H1 (cell line): Measurements from ENCODE around the gene CRYGD. TPM values are rescaled to one million over a fixed set of nuclear protein-coding genes. Genes with fewer than 3 reads are reported as not detected.
A peak's percentile ranks its signal among the peaks of the same experiment; 100 is the strongest.

ENCODE experiments used
- CTCF ChIA-PET: fragments of 300-600 bp; sonication (Branson Sonifier 250); formaldehyde crosslinking; loops from one replicate; lab custom pipeline; 2021; ENCODE audit not compliant: partially characterized antibody; lab: Charles Lee
- POLR2A ChIA-PET: fragments of 300-600 bp; sonication (Branson Sonifier 250); formaldehyde crosslinking; loops from one replicate; lab custom pipeline; 2021; ENCODE audit warnings: inconsistent platforms; ENCODE audit not compliant: partially characterized antibody; lab: Charles Lee
- DNase-seq, 2 experiments: peaks; one replicate each; pipeline versions ENCODE4 v3.0.0 to v3.0.0-alpha.2; 2010 to 2022; ENCODE audit warnings: low spot score in 2 of 2, low read depth in 1 of 2, mixed read lengths in 1 of 2
- FAIRE-seq: peaks from 2 replicates; lab custom pipeline; 2011; peaks lifted over from hg19 to GRCh38; lab: Jason Lieb, UNC
- H2AFZ ChIP-seq: 2 replicates; pipeline ENCODE4 v1.8.1; 2012; ENCODE audit warnings: low read length, inconsistent platforms
- H2AK5ac ChIP-seq: 2 replicates; pipeline ENCODE4 v1.6.1; 2013; ENCODE audit warnings: low read depth, low read length
- H2BK120ac ChIP-seq: replicated peaks from 2 replicates; pipeline ENCODE3; 2013; ENCODE audit warnings: low read depth, low read length, inconsistent platforms
- H2BK12ac ChIP-seq: 2 replicates; pipeline ENCODE4 v1.6.1; 2013; ENCODE audit warnings: low read depth, low read length
- H2BK15ac ChIP-seq: 2 replicates; pipeline ENCODE4 v1.6.1; 2013; ENCODE audit warnings: low read length
- H2BK20ac ChIP-seq: 2 replicates; pipeline ENCODE4 v1.6.1; 2013; ENCODE audit warnings: low read length
- H2BK5ac ChIP-seq: 2 replicates; pipeline ENCODE4 v1.6.1; 2013; ENCODE audit warnings: low read depth, low read length
- H3K14ac ChIP-seq: 2 replicates; pipeline ENCODE4 v1.6.1; 2013; ENCODE audit warnings: inconsistent platforms; ENCODE audit not compliant: insufficient read length
- H3K18ac ChIP-seq: 2 replicates; pipeline ENCODE4 v1.6.1; 2013; ENCODE audit warnings: low read length; ENCODE audit errors: extremely low read depth
- H3K23ac ChIP-seq: 2 replicates; pipeline ENCODE4 v1.6.1; 2013; ENCODE audit warnings: inconsistent platforms; ENCODE audit not compliant: insufficient read length
- H3K23me2 ChIP-seq: 2 replicates; pipeline ENCODE4 v1.6.1; 2013; ENCODE audit warnings: low read depth, low read length
- H3K27ac ChIP-seq: 2 replicates; pipeline ENCODE4 v1.6.1; 2011; ENCODE audit warnings: low read depth, low read length, inconsistent platforms
- H3K27me3 ChIP-seq, 4 experiments: replicated peaks in 1 of 4; 1 replicate in 1 of 4; 2 replicates in 3 of 4; pipeline versions ENCODE4 v1.6.1 to v1.8.1; 2011 to 2013; ENCODE audit warnings: low read length in 3 of 4, mild to moderate bottlenecking in 3 of 4, inconsistent platforms in 2 of 4, mixed read lengths in 2 of 4, moderate library complexity in 1 of 4; ENCODE audit not compliant: control insufficient read depth in 3 of 4, insufficient read depth in 3 of 4; ENCODE audit errors: extremely low read depth in 1 of 4
- H3K36me3 ChIP-seq, 4 experiments: 2 replicates each; pipeline versions ENCODE4 v1.6.1 to v1.8.1; 2011 to 2013; ENCODE audit warnings: mild to moderate bottlenecking in 4 of 4, low read length in 3 of 4, moderate library complexity in 2 of 4, control low read depth in 1 of 4, inconsistent platforms in 1 of 4; ENCODE audit not compliant: insufficient read depth in 4 of 4, control insufficient read depth in 2 of 4
- H3K4ac ChIP-seq: replicated peaks from 2 replicates; pipeline ENCODE3; 2013; ENCODE audit warnings: low read length, low read depth, mixed read lengths, inconsistent platforms; ENCODE audit not compliant: insufficient read length
- H3K4me1 ChIP-seq, 4 experiments: replicated peaks in 1 of 4; 1 replicate in 1 of 4; 2 replicates in 3 of 4; pipeline versions ENCODE4 v1.6.1 to v1.8.1; 2011 to 2013; ENCODE audit warnings: low read length in 3 of 4, inconsistent platforms in 2 of 4, mixed read lengths in 1 of 4; ENCODE audit not compliant: insufficient read depth in 4 of 4, control insufficient read depth in 3 of 4
- H3K4me2 ChIP-seq, 2 experiments: 2 replicates each; pipeline versions ENCODE4 v1.6.1 to v1.8.1; 2011 to 2013; ENCODE audit warnings: low read depth in 2 of 2, low read length in 2 of 2, control low read depth in 1 of 2, inconsistent platforms in 1 of 2, mild to moderate bottlenecking in 1 of 2; ENCODE audit not compliant: insufficient read depth in 1 of 2
- H3K4me3 ChIP-seq, 4 experiments: fragments of 200-600, 300-600 bp in 1 of 4; sonication (generic), shearing (Covaris generic), sonication (Bioruptor Twin) in 1 of 4; 2 replicates each; pipeline versions ENCODE4 v1.5.1 to v1.8.1; 2011 to 2016; ENCODE audit warnings: low read length in 4 of 4, low read depth in 3 of 4, control low read depth in 2 of 4, inconsistent platforms in 2 of 4, mild to moderate bottlenecking in 2 of 4, mixed read lengths in 1 of 4, moderate library complexity in 1 of 4; ENCODE audit not compliant: insufficient read depth in 2 of 4; ENCODE audit errors: extremely low read depth in 1 of 4
- H3K56ac ChIP-seq: replicated peaks from 2 replicates; pipeline ENCODE3; 2013; ENCODE audit warnings: low read depth, mild to moderate bottlenecking, mixed read lengths, low read length, inconsistent platforms; ENCODE audit not compliant: insufficient read length
- H3K79me1 ChIP-seq: 2 replicates; pipeline ENCODE4 v1.6.1; 2013; ENCODE audit warnings: low read depth, low read length, control low read depth
- H3K79me2 ChIP-seq, 2 experiments: 2 replicates each; pipeline versions ENCODE4 v1.6.1 to v1.8.1; 2012 to 2013; ENCODE audit warnings: low read length in 2 of 2, mild to moderate bottlenecking in 2 of 2, inconsistent platforms in 1 of 2; ENCODE audit not compliant: insufficient read depth in 2 of 2, control insufficient read depth in 1 of 2
- H3K9ac ChIP-seq, 4 experiments: replicated peaks in 1 of 4; 1 replicate in 1 of 4; 2 replicates in 3 of 4; pipeline versions ENCODE4 v1.6.1 to v1.8.1; 2011 to 2013; ENCODE audit warnings: low read depth in 3 of 4, low read length in 3 of 4, control low read depth in 2 of 4, mild to moderate bottlenecking in 2 of 4, moderate library complexity in 2 of 4, inconsistent platforms in 1 of 4; ENCODE audit errors: extremely low read depth in 1 of 4
- H3K9me3 ChIP-seq, 2 experiments: 2 replicates each; pipeline versions ENCODE4 v1.6.1 to v1.8.1; 2012 to 2013; ENCODE audit warnings: mild to moderate bottlenecking in 2 of 2, moderate library complexity in 2 of 2, control low read depth in 1 of 2, inconsistent platforms in 1 of 2, low read depth in 1 of 2, low read length in 1 of 2, mixed read lengths in 1 of 2; ENCODE audit not compliant: insufficient read depth in 2 of 2
- H4K20me1 ChIP-seq, 2 experiments: replicated peaks in 1 of 2; 2 replicates each; pipeline versions ENCODE3 to v1.8.1; 2011 to 2013; ENCODE audit warnings: inconsistent platforms in 2 of 2, low read length in 2 of 2, mild to moderate bottlenecking in 1 of 2; ENCODE audit not compliant: insufficient read depth in 2 of 2, control insufficient read depth in 1 of 2
- H4K5ac ChIP-seq: 2 replicates; pipeline ENCODE4 v1.6.1; 2013; ENCODE audit warnings: low read length, low read depth, mixed read lengths, inconsistent platforms; ENCODE audit not compliant: insufficient read length
- H4K8ac ChIP-seq: 2 replicates; pipeline ENCODE4 v1.8.0; 2013; ENCODE audit warnings: mild to moderate bottlenecking, moderate library complexity, low read length, inconsistent platforms; ENCODE audit not compliant: insufficient read depth; ENCODE audit errors: extremely low read depth
- H4K91ac ChIP-seq: replicated peaks from 2 replicates; pipeline ENCODE3; 2013; ENCODE audit warnings: low read length, mixed read lengths, inconsistent platforms; ENCODE audit not compliant: insufficient read length
- PHF8 ChIP-seq: fragments of 200-600 bp; sonication (generic); conservative IDR thresholded peaks from 2 replicates; pipeline ENCODE4 v1.7.1; 2012; ENCODE audit warnings: low read depth, mild to moderate bottlenecking, inconsistent platforms, low read length, moderate library complexity
- TEAD4 ChIP-seq: IDR thresholded peaks from 2 replicates; pipeline ENCODE4 v1.6.1; 2012; ENCODE audit warnings: low read depth, low read length, inconsistent platforms, mixed read lengths
- WGBS, 2 experiments: shearing (Covaris generic) in 1 of 2; methylation state at CpG; one replicate each; pipeline versions ENCODE4 v1.1.6 to v1.1.7; 2013 to 2015; ENCODE audit warnings: low lambda C conversion rate in 2 of 2, mixed read lengths in 2 of 2, inconsistent platforms in 1 of 2, low coverage in 1 of 2, missing lambda C conversion rate in 1 of 2; ENCODE audit not compliant: insufficient replicate concordance in 2 of 2, insufficient coverage in 1 of 2, insufficient read length in 1 of 2; ENCODE audit errors: extremely low coverage in 1 of 2, missing lambda C conversion rate in 1 of 2; 5-methylcytosine and 5-hydroxymethylcytosine counted together
- polyA plus RNA-seq, 7 experiments: library from polyadenylated mRNA; depleted of rRNA in 3 of 7; stranded (reverse) in 5 of 7; unstranded in 2 of 7; fragments of >200 nt in 5 of 7; fragments of 200-250 nt in 2 of 7; gene quantifications; 1 replicate in 5 of 7; 2 replicates in 1 of 7; 4 replicates in 1 of 7; pipeline versions ENCODE4 v1.2.1 to v1.2.3, GENCODE V29; 2011 to 2013; ENCODE audit warnings: missing spikeins in 2 of 7, mixed read lengths in 2 of 7
- total RNA-seq: library from RNA; stranded (reverse); fragmentation: NEBNext Ultra II Directional; extraction: Animal tissue kit (Norgen Biotek cat#: 25700); gene quantifications from 2 replicates; pipeline ENCODE4 v1.2.1, GENCODE V29; 2021

CRYGD gene
- total and polyA plus RNA-seq, 2 of the 8 experiments (the other 6 are each of a cell fraction or from before 2014, with no cell fraction given), result 2.9 to 7.1 TPM

GRCh38 chr2:208103616-208104015 is 20.7 kb downstream of the CRYGD start:
- H2BK12ac ChIP-seq, result no peak overlapping the region
- H3K79me1 ChIP-seq, result no peaks in the 10 kb centered on the region
- no peak overlapping the region for H2BK15ac ChIP-seq
- no peak overlapping the region for H2BK20ac ChIP-seq
- no peak overlapping the region for H3K4me3 ChIP-seq
- TF ChIP-seq PHF8 (no peak), TEAD4 (no peak)
- H3K27me3 ChIP-seq, result no peaks in the 10 kb centered on the region; a peak in 1 of 7 replicates
- WGBS, 2 experiments, result 75% methylated on average over 3 of the region's 3 CpGs; no CpG with 5 or more reads in 1 of the 2 experiments
- H3K27ac ChIP-seq, result no peak overlapping the region
- H4K20me1 ChIP-seq, result no peaks in the 10 kb centered on the region
- no peak overlapping the region for H4K91ac ChIP-seq
- H3K9ac ChIP-seq, result no peak overlapping the region
- no peak overlapping the region for H2AK5ac ChIP-seq
- no peak overlapping the region for H3K56ac ChIP-seq
- no peak overlapping the region for H2BK120ac ChIP-seq
- no peaks in the 10 kb centered on the region for H3K23me2 ChIP-seq
- H3K23ac ChIP-seq, result no peak overlapping the region
- no peak overlapping the region for H4K5ac ChIP-seq
- 0 out of 2 replicates have a peak overlapping the region, but pooled peaks have one; percentile 72 for H2AFZ ChIP-seq
- FAIRE-seq, result no peak
- ChIA-PET CTCF (interaction anchor here (0.6 to 4.6 kb wide), 12 partner anchors 15 to 163 kb away, joined by 3 to 38 read pairs (median 8); partner anchors contain the start of genes CRYGB, IDH1 and PIKFYVE), POLR2A (interaction anchor here (0.8 to 0.9 kb wide), 2 partner anchors 10 to 152 kb away, joined by 3 read pairs; partner anchors contain the start of gene IDH1)
- no peak for DNase-seq
- H3K18ac ChIP-seq, result no peak overlapping the region; the same call in 1 of the 2 replicates
- no peak overlapping the region for H4K8ac ChIP-seq
- H3K4me2 ChIP-seq, result no peak overlapping the region
- peaks cover 2 to 6% (median 4%) of the 10 kb centered on the region in 4 experiments; a peak in 5 of 7 replicates for H3K4me1 ChIP-seq
- no peak overlapping the region for H3K14ac ChIP-seq
- H3K9me3 ChIP-seq, result no peaks in the 10 kb centered on the region
- H3K79me2 ChIP-seq, result no peaks in the 10 kb centered on the region
- no peaks in the 10 kb centered on the region for H3K36me3 ChIP-seq
- no peak overlapping the region for H3K4ac ChIP-seq
- no peak overlapping the region for H2BK5ac ChIP-seq
